ENCODE data around the gene GPR61.
A peak's percentile ranks its signal among the peaks of the same experiment; 100 is the strongest.

GPR61 gene

DNA sequence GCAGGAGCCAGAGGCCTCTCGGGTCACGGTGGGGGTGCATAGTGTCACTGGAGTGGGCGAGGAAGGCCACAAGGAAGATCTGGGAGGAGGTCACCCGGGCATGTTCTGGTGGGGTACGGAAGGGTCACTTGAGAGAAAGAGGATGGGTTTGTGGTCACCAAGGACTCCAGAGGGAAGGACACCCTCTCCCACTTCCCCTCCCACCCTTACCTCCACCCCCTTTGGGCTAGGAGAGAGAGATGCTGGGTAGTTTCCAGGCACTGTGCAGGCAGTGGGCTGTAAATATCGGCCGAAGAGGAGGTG, 30.8 kb upstream of the GPR61 start:
- H3K4me3 ChIP-seq (ENCODE audit: low read depth in 1 of 5, low read length in 5 of 5) = peak overlapping the region; percentile 3 to 84 (median 81)
- peak overlapping the region in 4 of 5 donors; percentile 15 to 78 (median 65) for H3K9ac ChIP-seq (ENCODE audit: low read length in 5 of 5)
- no peaks in the 10 kb centered on the region for H3K9me3 ChIP-seq (ENCODE audit: control insufficient read depth in 5 of 5, low read length in 5 of 5)
- H3K27me3 ChIP-seq (ENCODE audit: control insufficient read depth in 5 of 5, insufficient read depth in 4 of 5, low read length in 5 of 5) = no peaks in the 10 kb centered on the region
- peaks cover 0 to 18% (median 17%) of the 10 kb centered on the region in 5 donors for H3K4me1 ChIP-seq (ENCODE audit: control insufficient read depth in 5 of 5, insufficient read depth in 5 of 5, low read length in 5 of 5)
- peaks cover 0 to 5% (median 2%) of the 10 kb centered on the region in 5 donors for H3K36me3 ChIP-seq (ENCODE audit: control insufficient read depth in 5 of 5, insufficient read depth in 5 of 5, low read length in 5 of 5)
- no peak overlapping the region for H3K27ac ChIP-seq (ENCODE audit: low read depth, low read length)

DNA sequence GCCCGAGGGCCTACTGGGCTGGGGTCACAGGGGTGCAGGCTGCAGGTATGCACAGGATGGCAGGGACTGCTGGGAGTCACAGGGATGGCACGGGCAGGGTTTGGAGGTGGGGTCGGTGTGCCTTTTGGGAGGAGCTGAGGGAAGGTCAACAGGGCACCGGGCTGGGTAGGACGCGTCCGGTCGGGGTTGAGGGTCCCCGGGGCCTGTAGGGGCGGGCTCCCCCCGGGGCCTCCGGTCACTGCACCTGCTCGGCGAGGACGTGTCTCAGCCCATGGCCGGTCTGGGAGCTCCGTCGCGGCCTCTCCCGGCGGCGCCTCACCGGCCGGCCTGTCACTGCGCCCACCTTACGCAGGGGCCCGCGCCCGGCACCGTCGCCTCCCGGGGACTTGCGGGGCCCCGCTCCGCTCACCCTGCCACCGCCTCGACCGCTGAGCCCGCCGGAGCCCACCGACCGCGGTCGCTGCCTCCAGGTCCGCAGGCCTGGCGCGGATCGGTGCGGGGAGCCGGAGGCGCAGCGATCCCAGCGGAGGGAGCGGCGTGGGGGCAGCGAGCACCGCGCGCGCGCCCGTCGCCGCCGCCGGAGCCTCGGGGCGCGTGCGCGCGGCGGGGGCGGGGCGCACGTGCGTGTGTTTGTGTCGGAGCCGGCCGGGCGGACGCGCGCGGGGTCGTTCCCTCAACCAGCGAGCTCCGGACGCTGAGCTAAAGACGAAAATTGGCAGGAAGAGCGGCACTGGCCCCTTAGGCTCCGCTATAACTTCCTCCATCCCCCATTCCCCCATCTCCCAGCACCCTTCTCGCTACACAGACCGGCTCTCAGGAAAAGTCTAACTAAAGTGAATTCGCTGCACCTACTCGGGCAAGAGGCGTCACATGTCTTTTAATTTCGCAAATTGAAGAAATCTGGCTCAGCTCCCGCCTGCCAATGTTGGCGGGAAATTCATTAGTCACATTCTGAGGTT, 30.2 kb upstream of the GPR61 start, which contains the start of gene AMIGO1:
Gene AMIGO1, minus strand, starts transcription at position 552 of the 959 bp plus-strand sequence. CDS start 815 bp downstream, outside the sequence.
- peak within 1 kb of the TSS; percentile 78 to 89 (median 81) for H3K4me3 ChIP-seq (ENCODE audit: low read depth in 1 of 5, low read length in 5 of 5)
- peak within 1 kb of the TSS in 4 of 5 donors; percentile 70 to 80 (median 72) for H3K9ac ChIP-seq (ENCODE audit: low read length in 5 of 5)
- H3K36me3 ChIP-seq (ENCODE audit: control insufficient read depth in 5 of 5, insufficient read depth in 5 of 5, low read length in 5 of 5) = peaks cover 0 to 5% (median 0%) of the 10 kb centered on the region in 5 donors
- H3K27ac ChIP-seq (ENCODE audit: low read depth, low read length) = no peak within 1 kb of the TSS
- H3K27me3 ChIP-seq (ENCODE audit: control insufficient read depth in 5 of 5, insufficient read depth in 4 of 5, low read length in 5 of 5) = no peaks in the 10 kb centered on the region
- H3K4me1 ChIP-seq (ENCODE audit: control insufficient read depth in 5 of 5, insufficient read depth in 5 of 5, low read length in 5 of 5) = peaks cover 0 to 18% (median 17%) of the 10 kb centered on the region in 5 donors
- no peaks in the 10 kb centered on the region for H3K9me3 ChIP-seq (ENCODE audit: control insufficient read depth in 5 of 5, low read length in 5 of 5)

DNA sequence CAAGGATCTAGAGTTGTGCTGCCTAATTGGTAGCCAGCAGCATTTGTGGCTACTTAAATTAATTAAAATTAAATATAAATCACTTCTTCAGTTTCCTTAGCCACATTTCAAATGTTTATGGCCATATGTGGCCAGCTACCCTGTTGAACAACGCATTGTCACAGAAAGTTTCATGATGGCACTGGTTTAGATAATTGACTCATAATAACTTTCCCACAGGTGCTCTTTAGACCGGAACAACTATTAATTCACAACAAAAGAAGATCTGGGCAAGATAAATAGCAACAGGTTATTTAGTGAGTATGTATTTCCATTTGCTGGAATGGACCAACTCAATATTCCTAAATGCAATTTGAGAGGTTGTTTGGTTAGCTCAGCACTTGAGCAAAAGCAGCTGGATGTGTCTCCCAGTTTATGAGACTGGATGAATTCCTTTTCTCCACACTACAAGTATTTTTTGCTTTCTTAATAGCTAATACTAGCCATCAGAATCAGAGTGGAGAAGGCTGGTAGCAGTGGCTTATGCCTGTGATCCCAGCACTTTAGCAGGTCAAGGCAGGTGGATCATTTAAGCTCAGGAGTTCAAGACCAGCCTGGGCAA, 26.5 kb upstream of the GPR61 start:
- Histone ChIP-seq H3K9me3 (ENCODE audit: control insufficient read depth in 5 of 5, low read length in 5 of 5) (no peaks in the 10 kb centered on the region), H3K9ac (ENCODE audit: low read length in 5 of 5) (no peak overlapping the region), H3K36me3 (ENCODE audit: control insufficient read depth in 5 of 5, insufficient read depth in 5 of 5, low read length in 5 of 5) (no peaks in the 10 kb centered on the region), H3K27me3 (ENCODE audit: control insufficient read depth in 5 of 5, insufficient read depth in 4 of 5, low read length in 5 of 5) (peaks cover 0 to 2% (median 0%) of the 10 kb centered on the region in 5 donors), H3K27ac (ENCODE audit: low read depth, low read length) (no peak overlapping the region), H3K4me3 (ENCODE audit: low read depth in 1 of 5, low read length in 5 of 5) (no peak overlapping the region), H3K4me1 (ENCODE audit: control insufficient read depth in 5 of 5, insufficient read depth in 5 of 5, low read length in 5 of 5) (peaks cover 0 to 18% (median 17%) of the 10 kb centered on the region in 5 donors)

DNA sequence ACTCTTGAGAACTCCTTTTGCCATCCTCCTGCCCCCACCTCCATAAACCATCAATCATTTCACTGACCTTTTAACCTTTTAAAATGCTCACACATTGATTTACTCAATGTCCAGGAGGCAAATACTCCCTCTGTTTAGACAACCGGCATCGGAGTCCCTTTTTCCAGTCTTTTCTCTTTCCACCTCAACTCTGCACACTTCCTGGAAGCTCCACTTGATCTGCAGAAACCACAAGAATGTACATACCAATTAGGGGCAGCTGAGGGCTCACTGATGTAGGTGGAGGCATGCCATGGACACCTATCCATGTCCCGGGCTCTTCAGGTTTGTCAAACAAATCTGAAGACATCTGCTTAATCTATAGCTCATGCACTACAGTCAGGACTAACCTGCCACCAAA, 24.8 kb upstream of the GPR61 start:
- peaks cover 0 to 8% (median 7%) of the 10 kb centered on the region in 5 donors for H3K4me1 ChIP-seq (ENCODE audit: control insufficient read depth in 5 of 5, insufficient read depth in 5 of 5, low read length in 5 of 5)
- no peaks in the 10 kb centered on the region for H3K9me3 ChIP-seq (ENCODE audit: control insufficient read depth in 5 of 5, low read length in 5 of 5)
- H3K27ac ChIP-seq (ENCODE audit: low read depth, low read length) = no peak overlapping the region
- H3K9ac ChIP-seq (ENCODE audit: low read length in 5 of 5) = no peak overlapping the region
- H3K36me3 ChIP-seq (ENCODE audit: control insufficient read depth in 5 of 5, insufficient read depth in 5 of 5, low read length in 5 of 5) = no peaks in the 10 kb centered on the region
- peaks cover 0 to 2% (median 0%) of the 10 kb centered on the region in 5 donors for H3K27me3 ChIP-seq (ENCODE audit: control insufficient read depth in 5 of 5, insufficient read depth in 4 of 5, low read length in 5 of 5)
- H3K4me3 ChIP-seq (ENCODE audit: low read depth in 1 of 5, low read length in 5 of 5) = no peak overlapping the region

DNA sequence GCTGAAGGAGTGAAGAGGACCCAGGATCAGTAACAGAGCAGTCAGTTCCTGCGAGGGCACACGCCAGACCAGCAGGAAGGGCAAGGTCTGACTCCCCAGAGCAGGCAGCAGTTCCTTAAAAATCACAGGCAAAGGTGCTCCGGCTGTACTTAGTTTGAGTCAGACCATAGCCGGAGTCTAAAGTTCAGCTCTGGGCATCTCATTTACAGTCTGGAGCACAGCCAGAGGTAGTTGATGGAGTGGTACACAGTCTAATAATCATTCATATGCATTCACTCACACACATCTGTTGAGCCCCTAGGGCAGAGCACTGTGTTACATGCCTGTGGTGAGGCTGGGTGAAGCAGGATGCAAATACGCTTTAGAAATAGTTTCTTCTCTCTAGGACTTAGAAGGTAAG, 22.8 kb upstream of the GPR61 start:
- Histone ChIP-seq H3K4me3 (ENCODE audit: low read depth in 1 of 5, low read length in 5 of 5) (no peak overlapping the region), H3K4me1 (ENCODE audit: control insufficient read depth in 5 of 5, insufficient read depth in 5 of 5, low read length in 5 of 5) (peaks cover 2 to 10% (median 9%) of the 10 kb centered on the region in 5 donors), H3K36me3 (ENCODE audit: control insufficient read depth in 5 of 5, insufficient read depth in 5 of 5, low read length in 5 of 5) (no peaks in the 10 kb centered on the region), H3K9ac (ENCODE audit: low read length in 5 of 5) (no peak overlapping the region), H3K27ac (ENCODE audit: low read depth, low read length) (no peak overlapping the region), H3K27me3 (ENCODE audit: control insufficient read depth in 5 of 5, insufficient read depth in 4 of 5, low read length in 5 of 5) (peaks cover 0 to 2% (median 0%) of the 10 kb centered on the region in 5 donors), H3K9me3 (ENCODE audit: control insufficient read depth in 5 of 5, low read length in 5 of 5) (no peaks in the 10 kb centered on the region)

DNA sequence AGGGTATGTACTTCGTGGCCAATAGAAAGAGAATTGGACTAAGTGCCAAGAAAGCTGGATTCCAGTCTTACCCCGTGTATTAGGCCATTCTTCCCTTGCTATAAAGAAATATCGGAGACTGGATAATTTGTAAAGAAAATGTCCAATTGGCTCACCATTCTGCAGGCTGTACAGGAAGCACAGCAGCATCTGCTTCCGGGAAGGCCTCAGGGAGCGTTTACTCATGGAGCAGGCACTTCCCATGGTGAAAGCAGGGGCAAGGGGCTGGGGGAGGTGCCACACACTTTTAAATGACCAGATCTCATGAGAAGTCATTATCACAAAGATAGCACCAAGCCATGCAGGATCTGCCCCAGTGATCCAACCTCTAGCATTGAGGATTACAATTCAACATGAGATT, 22.3 kb upstream of the GPR61 start:
- Histone ChIP-seq H3K9ac (ENCODE audit: low read length in 5 of 5) (no peak overlapping the region), H3K4me1 (ENCODE audit: control insufficient read depth in 5 of 5, insufficient read depth in 5 of 5, low read length in 5 of 5) (peaks cover 2 to 13% (median 10%) of the 10 kb centered on the region in 5 donors), H3K36me3 (ENCODE audit: control insufficient read depth in 5 of 5, insufficient read depth in 5 of 5, low read length in 5 of 5) (no peaks in the 10 kb centered on the region), H3K27ac (ENCODE audit: low read depth, low read length) (no peak overlapping the region), H3K4me3 (ENCODE audit: low read depth in 1 of 5, low read length in 5 of 5) (no peak overlapping the region), H3K27me3 (ENCODE audit: control insufficient read depth in 5 of 5, insufficient read depth in 4 of 5, low read length in 5 of 5) (peaks cover 0 to 2% (median 0%) of the 10 kb centered on the region in 5 donors), H3K9me3 (ENCODE audit: control insufficient read depth in 5 of 5, low read length in 5 of 5) (no peaks in the 10 kb centered on the region)

DNA sequence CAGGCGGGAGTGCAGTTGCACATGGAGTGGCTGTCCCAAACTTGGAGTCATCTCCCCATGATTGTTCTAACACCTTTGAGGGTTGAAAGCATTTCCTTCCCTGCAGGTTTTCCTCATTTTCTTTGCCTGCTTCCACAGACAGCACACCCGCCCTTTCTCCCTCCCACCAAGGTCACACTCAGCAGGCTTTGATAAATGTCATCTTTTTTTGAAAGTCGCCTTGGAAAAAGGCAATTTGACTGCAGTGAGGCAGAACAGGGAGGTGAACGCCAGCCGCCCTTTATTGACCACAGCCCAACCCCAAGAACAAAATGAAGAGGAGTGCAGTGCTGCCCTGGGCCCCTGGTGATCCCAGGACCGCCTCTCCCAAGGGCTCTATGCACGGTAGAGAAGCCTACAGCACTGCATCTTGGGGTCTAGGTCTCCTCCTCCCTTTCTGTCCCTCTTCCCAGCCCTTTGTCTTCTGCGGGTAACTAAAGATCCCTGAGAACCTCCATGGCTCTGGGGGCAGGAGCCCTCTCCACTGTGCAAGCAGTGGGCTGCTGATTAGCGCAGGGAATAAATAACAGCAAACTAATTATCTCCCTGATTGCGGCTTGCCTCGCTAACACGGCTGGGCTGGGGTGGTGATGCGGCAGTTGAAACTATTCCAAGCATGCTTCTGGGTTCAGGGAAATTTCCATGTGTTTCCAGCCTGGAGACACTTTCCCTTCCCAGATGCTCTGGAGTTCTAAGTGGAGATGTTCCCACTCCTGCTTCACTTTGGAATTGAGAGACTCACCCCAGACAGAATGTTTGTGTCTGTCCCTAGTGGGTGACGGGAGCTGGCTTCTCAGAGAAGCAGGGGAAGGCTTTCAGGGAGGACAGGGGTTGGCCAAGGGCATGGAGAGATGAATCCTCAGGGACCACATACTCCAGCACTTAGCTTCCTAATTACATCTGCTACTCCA, 18.4 kb upstream of the GPR61 start:
- peaks cover 2 to 13% (median 10%) of the 10 kb centered on the region in 5 donors for H3K4me1 ChIP-seq (ENCODE audit: control insufficient read depth in 5 of 5, insufficient read depth in 5 of 5, low read length in 5 of 5)
- no peaks in the 10 kb centered on the region for H3K36me3 ChIP-seq (ENCODE audit: control insufficient read depth in 5 of 5, insufficient read depth in 5 of 5, low read length in 5 of 5)
- H3K27ac ChIP-seq (ENCODE audit: low read depth, low read length) = no peak overlapping the region
- no peaks in the 10 kb centered on the region for H3K9me3 ChIP-seq (ENCODE audit: control insufficient read depth in 5 of 5, low read length in 5 of 5)
- no peak overlapping the region for H3K9ac ChIP-seq (ENCODE audit: low read length in 5 of 5)
- peak overlapping the region in 1 of 5 donors; percentile 22 for H3K4me3 ChIP-seq (ENCODE audit: low read depth in 1 of 5, low read length in 5 of 5)
- peaks cover 0 to 2% (median 0%) of the 10 kb centered on the region in 5 donors for H3K27me3 ChIP-seq (ENCODE audit: control insufficient read depth in 5 of 5, insufficient read depth in 4 of 5, low read length in 5 of 5)

DNA sequence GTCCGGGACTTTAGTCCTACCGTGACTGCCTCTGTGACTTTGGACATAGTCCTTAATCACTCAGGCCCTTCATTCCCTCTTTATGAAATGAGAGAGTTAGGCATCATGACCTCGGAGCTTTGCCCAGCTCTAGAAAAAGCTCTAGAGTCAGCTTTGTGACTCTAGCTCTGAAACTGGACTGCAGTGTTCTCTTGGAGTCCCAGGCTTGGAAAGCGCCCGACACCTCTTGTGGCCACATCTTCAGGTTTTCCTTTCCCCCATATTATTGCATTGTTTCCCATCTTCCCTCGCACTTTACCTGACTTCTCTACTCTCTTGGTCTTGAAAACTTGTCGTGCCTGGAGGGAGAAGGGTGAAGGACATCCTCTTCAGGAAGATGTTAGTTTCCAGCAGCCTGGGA, 17.6 kb upstream of the GPR61 start:
- H3K4me1 ChIP-seq (ENCODE audit: control insufficient read depth in 5 of 5, insufficient read depth in 5 of 5, low read length in 5 of 5) = peaks cover 2 to 13% (median 10%) of the 10 kb centered on the region in 5 donors
- no peak overlapping the region for H3K27ac ChIP-seq (ENCODE audit: low read depth, low read length)
- H3K4me3 ChIP-seq (ENCODE audit: low read depth in 1 of 5, low read length in 5 of 5) = peak overlapping the region in 1 of 5 donors; percentile 22

DNA sequence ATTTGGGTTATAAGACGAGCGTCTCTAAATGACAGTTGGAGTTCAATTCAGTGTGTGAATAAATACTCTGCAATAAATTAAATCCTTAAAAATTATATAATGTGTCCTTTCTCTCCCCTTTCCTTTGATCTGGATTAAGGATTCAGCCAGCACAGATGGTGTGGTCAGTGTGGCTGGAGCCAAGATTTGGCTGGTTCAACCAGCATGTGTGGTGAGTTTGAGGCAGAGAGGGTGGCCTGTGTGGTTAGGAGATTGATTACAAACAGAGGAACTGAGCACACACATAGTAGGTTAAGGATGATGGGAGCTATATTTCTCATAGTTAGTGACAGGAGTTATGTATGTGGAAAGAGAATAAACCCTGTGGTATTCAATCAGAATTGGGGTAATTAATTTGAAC, 16.0 kb upstream of the GPR61 start:
- H3K27ac ChIP-seq (ENCODE audit: low read depth, low read length) = no peak overlapping the region
- H3K4me1 ChIP-seq (ENCODE audit: control insufficient read depth in 5 of 5, insufficient read depth in 5 of 5, low read length in 5 of 5) = peaks cover 2 to 23% (median 16%) of the 10 kb centered on the region in 5 donors

More for the DNA sequence above, 17.6 kb upstream of the GPR61 start:
- no peak overlapping the region for H3K9ac ChIP-seq (ENCODE audit: low read length in 5 of 5)
- no peaks in the 10 kb centered on the region for H3K36me3 ChIP-seq (ENCODE audit: control insufficient read depth in 5 of 5, insufficient read depth in 5 of 5, low read length in 5 of 5)
- H3K27me3 ChIP-seq (ENCODE audit: control insufficient read depth in 5 of 5, insufficient read depth in 4 of 5, low read length in 5 of 5) = no peaks in the 10 kb centered on the region
- no peaks in the 10 kb centered on the region for H3K9me3 ChIP-seq (ENCODE audit: control insufficient read depth in 5 of 5, low read length in 5 of 5)

More for the DNA sequence above, 16.0 kb upstream of the GPR61 start:
- Histone ChIP-seq H3K27me3 (ENCODE audit: control insufficient read depth in 5 of 5, insufficient read depth in 4 of 5, low read length in 5 of 5) (no peaks in the 10 kb centered on the region), H3K4me3 (ENCODE audit: low read depth in 1 of 5, low read length in 5 of 5) (no peak overlapping the region), H3K9me3 (ENCODE audit: control insufficient read depth in 5 of 5, low read length in 5 of 5) (no peaks in the 10 kb centered on the region), H3K36me3 (ENCODE audit: control insufficient read depth in 5 of 5, insufficient read depth in 5 of 5, low read length in 5 of 5) (no peaks in the 10 kb centered on the region), H3K9ac (ENCODE audit: low read length in 5 of 5) (no peak overlapping the region)

All from subcutaneous abdominal adipose tissue (tissue), 5 donors.